GM12872 (cell line): Measurements from ENCODE around the gene FRMD4B.

Experiments used
- CTCF ChIP-seq: IDR thresholded peaks from 3 replicates; pipeline ENCODE4 v1.5.1; 2011; ENCODE audit warnings: low read depth, mild to moderate bottlenecking, low read length, moderate library complexity; ENCODE audit not compliant: insufficient read depth

The FRMD4B gene

GRCh38 chr3:69248436-69248835 lies 137.5 kb downstream of the FRMD4B start:
- no peak for TF ChIP-seq CTCF

- TF ChIP-seq CTCF = no peak
These were observed 139.3 kb downstream of the FRMD4B start for GRCh38 chr3:69246612-69247011.

- no peak for TF ChIP-seq CTCF
These were observed 141.8 kb downstream of the FRMD4B start for GRCh38 chr3:69244039-69244438.

GRCh38 chr3:69241769-69242168 lies 144.1 kb downstream of the FRMD4B start:
- no peak for TF ChIP-seq CTCF

- TF ChIP-seq CTCF = no peak
These were observed 145.0 kb downstream of the FRMD4B start for GRCh38 chr3:69240651-69241568.

- TF ChIP-seq CTCF = no peak
These were observed 146.8 kb downstream of the FRMD4B start for GRCh38 chr3:69239063-69239462.

GRCh38 chr3:69236812-69237707 lies 148.8 kb downstream of the FRMD4B start:
- TF ChIP-seq CTCF = no peak
